K562 (cell line): ENCODE measurements around the gene CCDC32. TPM values are rescaled to one million over a fixed set of nuclear protein-coding genes. Genes with fewer than 3 reads are reported as not detected.

Source experiments
- ATF3 ChIP-seq, 2 experiments: fragments of 450-650 bp in 1 of 2; sonication (generic) in 1 of 2; formaldehyde crosslinking in 1 of 2; IDR thresholded peaks in 1 of 2; conservative IDR thresholded peaks in 1 of 2; 2 replicates each; pipeline versions ENCODE4 v1.6.1 to v1.8.1; 2016 to 2023; ENCODE audit warnings: mild to moderate bottlenecking in 2 of 2, moderate library complexity in 2 of 2, inconsistent platforms in 1 of 2, missing genetic modification reagents in 1 of 2
- BRD4 ChIP-seq: fragments of 200-600 bp; sonication (generic); IDR thresholded peaks from 2 replicates; pipeline ENCODE4 v1.6.1; 2017; ENCODE audit warnings: inconsistent platforms
- CREBBP ChIP-seq: IDR thresholded peaks from one replicate; pipeline ENCODE4 v1.6.1; 2012; ENCODE audit warnings: low read depth, mild to moderate bottlenecking, control low read depth, inconsistent platforms, low read length
- CXXC5 ChIP-seq: fragments of 250-450 bp; sonication (Bioruptor Pico); IDR thresholded peaks from 2 replicates; pipeline ENCODE4 v1.8.0; 2022; ENCODE audit warnings: inconsistent platforms, mild to moderate bottlenecking, moderate library complexity
- DACH1 ChIP-seq: fragments of 450-650 bp; IDR thresholded peaks from 2 replicates; pipeline ENCODE4 v1.6.1; 2018; ENCODE audit not compliant: partially characterized antibody
- EGR1 ChIP-seq: fragments of 450-650 bp; conservative IDR thresholded peaks from 2 replicates; pipeline ENCODE4 v1.6.1; 2017; ENCODE audit warnings: mild to moderate bottlenecking
- GABPA ChIP-seq: fragments of 200-800 bp; sonication (Bioruptor generic); conservative IDR thresholded peaks from 2 replicates; pipeline ENCODE4 v1.6.1; 2016; ENCODE audit warnings: low read depth, missing genetic modification characterization, missing compliant biosample characterization
- KDM4B ChIP-seq, 2 experiments: fragments of 450-650 bp in 1 of 2; sonication (generic) in 1 of 2; IDR thresholded peaks; 2 replicates each; pipeline ENCODE4 v1.6.1; 2016 to 2017; ENCODE audit warnings: borderline replicate concordance in 2 of 2, antibody characterized with exemption in 1 of 2, low read depth in 1 of 2, mild to moderate bottlenecking in 1 of 2
- KLF1 ChIP-seq: fragments of 450-650 bp; IDR thresholded peaks from 2 replicates; pipeline ENCODE4 v1.6.1; 2016; ENCODE audit warnings: missing genetic modification characterization, missing compliant biosample characterization
- KLF13 ChIP-seq: fragments of 450-650 bp; IDR thresholded peaks from 2 replicates; pipeline ENCODE4 v1.6.1; 2016; ENCODE audit warnings: missing genetic modification characterization, low read depth, mild to moderate bottlenecking, missing compliant biosample characterization, moderate library complexity, borderline replicate concordance
- MBD2 ChIP-seq: sonication (generic); IDR thresholded peaks from 2 replicates; pipeline ENCODE4 v1.6.1; 2016; ENCODE audit warnings: low read depth, borderline replicate concordance
- POLR2A ChIP-seq: fragments of 450-650 bp; conservative IDR thresholded peaks from 2 replicates; pipeline ENCODE4 v1.6.1; 2016
- POLR2G ChIP-seq: fragments of 200-400 bp; formaldehyde crosslinking; IDR thresholded peaks from 2 replicates; pipeline ENCODE4 v1.6.1; 2017; ENCODE audit warnings: low read depth, mild to moderate bottlenecking, antibody characterized with exemption, low read length, moderate library complexity
- RBM39 ChIP-seq: fragments of 200-400 bp; formaldehyde crosslinking; optimal IDR thresholded peaks from 2 replicates; pipeline ENCODE3; 2018; ENCODE audit warnings: low read depth, low read length
- SIN3B ChIP-seq: fragments of 450-650 bp; IDR thresholded peaks from 2 replicates; pipeline ENCODE4 v1.6.1; 2017; ENCODE audit warnings: low read depth, mild to moderate bottlenecking, moderate library complexity
- ZBTB7A ChIP-seq: IDR thresholded peaks from 2 replicates; pipeline ENCODE4 v1.6.1; 2011; ENCODE audit warnings: low read depth, mild to moderate bottlenecking, low read length, moderate library complexity, borderline replicate concordance; ENCODE audit not compliant: control insufficient read depth
- ZC3H4 ChIP-seq: sonication (generic); formaldehyde crosslinking; IDR thresholded peaks from 2 replicates; pipeline ENCODE4 v1.9.0; 2021; ENCODE audit warnings: missing genetic modification reagents, borderline replicate concordance
- ZKSCAN8 ChIP-seq: fragments of 200-800 bp; sonication (Bioruptor generic); IDR thresholded peaks from 2 replicates; pipeline ENCODE4 v1.6.1; 2016; ENCODE audit warnings: missing genetic modification characterization, missing compliant biosample characterization
- ZNF217 ChIP-seq: sonication (generic); formaldehyde crosslinking; IDR thresholded peaks from 2 replicates; pipeline ENCODE4 v1.8.0; 2022; ENCODE audit warnings: mild to moderate bottlenecking, missing genetic modification reagents
- ZNF232 ChIP-seq: sonication (generic); formaldehyde crosslinking; IDR thresholded peaks from 2 replicates; pipeline ENCODE4 v1.8.0; 2022; ENCODE audit warnings: mild to moderate bottlenecking, missing genetic modification reagents
- ZNF282 ChIP-seq: sonication (generic); formaldehyde crosslinking; IDR thresholded peaks from 2 replicates; pipeline ENCODE4 v1.8.1; 2023; ENCODE audit warnings: missing genetic modification reagents
- ZNF668 ChIP-seq: fragments of 250-450 bp; sonication (Bioruptor Pico); IDR thresholded peaks from 2 replicates; pipeline ENCODE4 v1.8.0; 2022; ENCODE audit warnings: mild to moderate bottlenecking, inconsistent platforms
- polyA plus RNA-seq, 8 experiments: library from polyadenylated mRNA; depleted of rRNA in 4 of 8; stranded (reverse) in 5 of 8; unstranded in 3 of 8; fragments of >200 nt; fragmentation: Nextera tagmentation in 2 of 8; fragmentation: Illumina TruSeq in 1 of 8; extraction: Ambion mirVana in 2 of 8; extraction: Trizol in 1 of 8; gene quantifications; 2 replicates each; pipeline versions ENCODE4 v1.2.1 to v1.2.3, GENCODE V29; 2011 to 2014; ENCODE audit warnings: inconsistent platforms in 1 of 8, missing spikeins in 1 of 8
- total RNA-seq, 7 experiments: library from RNA; depleted of rRNA in 6 of 7; stranded (reverse); fragments of >200 nt in 6 of 7; fragmentation: Illumina TruSeq in 2 of 7; extraction: Trizol in 2 of 7; gene quantifications; 2 replicates each; pipeline versions ENCODE4 v1.2.1 to v1.2.3, GENCODE V29; 2011 to 2021; ENCODE audit warnings: low replicate concordance in 1 of 7
- TF ChIP-seq, protein P1 (sequence below), 2 experiments: IDR thresholded peaks in 1 of 2; conservative IDR thresholded peaks in 1 of 2; 2 replicates each; pipeline ENCODE4 v1.6.1; 2016; ENCODE audit warnings: low read depth in 2 of 2, mild to moderate bottlenecking in 1 of 2, missing compliant biosample characterization in 1 of 2, missing genetic modification characterization in 1 of 2, moderate library complexity in 1 of 2

The CCDC32 gene
- total and polyA plus RNA-seq, 9 of the 15 experiments (the other 6 are each of a cell fraction or from before 2014, with no cell fraction given): 22.2 to 94.8 (median 37.1) TPM

- TF ChIP-seq CREBBP (no peak), POLR2A (peak; percentile 89), GABPA (peak; percentile 50; the same call in 1 of the 2 replicates), ATF3 (IDR thresholded peaks at IDR 0.05) (no peak), ATF3 (CRISPR knock-in tag; conservative IDR thresholded peaks at IDR 0.05) (no peak), MBD2 (peak; percentile 39; the same call in 1 of the 2 replicates), ZBTB7A (peak; percentile 18; the same call in 1 of the 2 replicates), BRD4 (no peak), CXXC5 (CRISPR knock-in tag) (no peak; the same call in 1 of the 2 replicates), ZNF668 (CRISPR knock-in tag) (no peak), ZNF217 (CRISPR knock-in tag) (no peak), ZKSCAN8 (CRISPR knock-in tag) (no peak), KLF13 (tag) (no peak), KDM4B (IDR thresholded peaks at IDR 0.05; ENCODE audit: borderline replicate concordance in 2 of 2, low read depth in 1 of 2) (no peak), ZNF232 (no peak), KLF1 (tag) (no peak), EGR1 (no peak), RBM39 (no peak), POLR2G (peak; percentile 86), SIN3B (no peak), ZC3H4 (no peak), ZNF282 (CRISPR knock-in tag) (no peak), DACH1 (no peak)
- TF ChIP-seq, protein P1, sequence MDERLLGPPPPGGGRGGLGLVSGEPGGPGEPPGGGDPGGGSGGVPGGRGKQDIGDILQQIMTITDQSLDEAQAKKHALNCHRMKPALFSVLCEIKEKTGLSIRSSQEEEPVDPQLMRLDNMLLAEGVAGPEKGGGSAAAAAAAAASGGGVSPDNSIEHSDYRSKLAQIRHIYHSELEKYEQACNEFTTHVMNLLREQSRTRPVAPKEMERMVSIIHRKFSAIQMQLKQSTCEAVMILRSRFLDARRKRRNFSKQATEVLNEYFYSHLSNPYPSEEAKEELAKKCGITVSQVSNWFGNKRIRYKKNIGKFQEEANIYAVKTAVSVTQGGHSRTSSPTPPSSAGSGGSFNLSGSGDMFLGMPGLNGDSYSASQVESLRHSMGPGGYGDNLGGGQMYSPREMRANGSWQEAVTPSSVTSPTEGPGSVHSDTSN (CRISPR knock-in tag; IDR thresholded peaks at IDR 0.05; ENCODE audit: low read depth): no peak
- TF ChIP-seq, protein P1 (tag; conservative IDR thresholded peaks at IDR 0.05; ENCODE audit: low read depth): no peak
Measured at GRCh38 chr15:40564591-40565332, at the start of gene CCDC32 (continued).
